NCI-H1105 treated with DMSO at 0.1 percent for 48 hours (cell line): ENCODE measurements around the gene STK11.

Experiments used
- DNase-seq: peaks from one replicate; lab custom pipeline; 2025; lab: John Stamatoyannopoulos, UW

Gene STK11

GRCh38 chr19:1262623-1263123 lies 57.1 kb downstream of the STK11 start:
- DNase-seq = no peak

- no peak for DNase-seq
These were observed 57.6 kb downstream of the STK11 start for GRCh38 chr19:1263188-1263587.

DNA sequence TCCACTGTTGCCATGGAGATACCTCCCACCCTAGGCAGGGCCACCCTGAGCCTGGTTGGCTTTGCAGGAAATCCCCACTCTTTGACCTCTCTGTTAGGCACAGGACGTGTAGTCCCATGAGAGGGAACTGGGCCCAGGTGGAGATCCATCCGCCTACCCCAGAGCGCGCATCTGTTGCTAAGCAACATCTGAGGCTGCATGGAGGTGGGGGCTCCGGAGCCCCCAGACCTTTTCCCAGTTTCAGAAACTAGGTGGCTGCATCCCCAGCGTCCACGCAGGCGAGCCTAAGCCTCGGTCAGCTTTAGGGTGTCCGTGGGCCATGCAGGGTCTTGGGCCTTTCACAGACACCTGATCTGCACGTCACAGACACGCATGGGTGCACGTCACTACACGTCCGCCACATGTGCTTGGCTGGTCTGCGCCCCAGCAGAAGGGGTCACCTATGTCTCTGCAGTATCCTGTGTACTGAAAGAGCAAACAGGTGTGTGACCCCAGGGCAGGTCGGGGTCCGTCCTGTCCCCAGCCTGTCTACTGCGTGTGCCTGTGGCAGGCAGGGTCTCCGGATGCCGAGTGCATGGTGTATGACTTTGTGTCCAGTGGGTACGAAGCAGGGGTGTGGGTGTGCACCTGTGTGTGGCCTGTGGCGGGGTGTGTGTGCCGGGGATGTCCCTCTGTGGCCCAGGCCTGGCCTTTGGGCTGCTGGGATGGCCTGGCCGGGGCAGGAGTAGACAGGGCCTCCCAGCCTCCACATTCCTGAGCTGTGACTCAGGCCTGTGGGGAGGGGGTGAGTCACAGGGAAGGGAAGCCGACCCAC lies 59.4 kb downstream of the STK11 start:
- DNase-seq = no peak

DNA sequence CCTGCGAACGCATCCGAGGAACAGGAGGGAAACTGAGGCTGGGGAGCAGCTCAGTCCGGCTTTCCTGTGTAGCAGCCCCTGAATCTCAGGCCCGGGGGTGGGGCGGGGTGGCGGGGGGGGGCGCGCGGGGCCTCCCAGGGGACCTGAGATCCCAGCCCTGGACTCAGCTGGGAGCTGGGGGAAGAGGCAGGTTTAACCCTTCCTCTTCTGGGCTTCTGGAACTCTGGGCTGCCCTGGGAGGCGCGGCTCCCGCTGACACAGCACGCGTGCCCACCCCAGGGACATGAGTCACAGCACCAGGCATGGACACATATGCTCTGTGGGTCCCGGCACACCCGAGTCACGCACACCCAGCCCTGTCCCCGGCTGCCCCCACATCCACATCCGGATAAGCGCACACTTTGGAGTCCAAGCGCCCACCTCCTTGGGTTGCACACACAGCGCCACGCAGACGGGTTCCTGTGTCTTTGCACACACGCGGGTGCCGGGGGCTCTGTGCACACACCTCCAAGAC lies 60.1 kb downstream of the STK11 start:
- no peak for DNase-seq

GRCh38 chr19:1266129-1266915 lies 60.7 kb downstream of the STK11 start:
- peak; percentile 81 for DNase-seq

GRCh38 chr19:1266916-1267476 lies 61.4 kb downstream of the STK11 start:
- peak; percentile 31 for DNase-seq

DNA sequence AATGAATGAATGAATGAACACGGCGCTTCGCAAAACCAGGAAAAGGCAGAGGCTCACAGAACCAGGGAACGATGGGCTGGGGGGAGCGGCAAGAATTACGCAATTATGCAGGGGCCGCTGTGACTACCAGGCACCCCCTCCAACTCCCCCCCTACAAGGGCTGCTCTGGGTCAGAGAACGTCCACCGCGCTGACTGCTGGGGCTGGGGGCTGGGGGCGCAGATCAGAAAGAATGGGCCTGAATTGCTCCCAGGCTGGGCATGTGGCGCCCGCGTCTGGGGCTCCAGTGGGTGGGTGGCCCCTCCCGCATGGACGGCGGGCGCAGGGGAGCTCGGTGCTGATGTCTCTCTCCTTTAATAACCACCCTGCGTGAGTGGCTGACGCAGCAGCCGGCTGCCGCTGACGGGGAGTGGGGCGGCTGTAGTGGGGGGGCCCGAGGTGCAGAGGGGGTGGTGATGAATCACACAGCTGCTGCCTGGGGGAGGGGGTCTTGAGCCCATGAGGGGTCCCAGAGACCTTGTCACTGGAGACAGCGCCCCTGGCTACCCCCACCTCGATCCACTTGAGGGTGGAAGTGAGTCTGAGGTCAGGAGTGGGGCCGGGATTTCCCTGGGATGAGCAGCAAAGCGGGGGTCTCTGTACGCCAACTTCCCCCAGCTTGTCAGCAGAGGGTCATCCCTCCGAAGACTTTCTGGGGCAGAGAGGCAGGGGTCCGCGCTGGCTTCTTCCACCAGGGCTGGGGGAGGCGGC lies 62.1 kb downstream of the STK11 start:
- DNase-seq = no peak

DNA sequence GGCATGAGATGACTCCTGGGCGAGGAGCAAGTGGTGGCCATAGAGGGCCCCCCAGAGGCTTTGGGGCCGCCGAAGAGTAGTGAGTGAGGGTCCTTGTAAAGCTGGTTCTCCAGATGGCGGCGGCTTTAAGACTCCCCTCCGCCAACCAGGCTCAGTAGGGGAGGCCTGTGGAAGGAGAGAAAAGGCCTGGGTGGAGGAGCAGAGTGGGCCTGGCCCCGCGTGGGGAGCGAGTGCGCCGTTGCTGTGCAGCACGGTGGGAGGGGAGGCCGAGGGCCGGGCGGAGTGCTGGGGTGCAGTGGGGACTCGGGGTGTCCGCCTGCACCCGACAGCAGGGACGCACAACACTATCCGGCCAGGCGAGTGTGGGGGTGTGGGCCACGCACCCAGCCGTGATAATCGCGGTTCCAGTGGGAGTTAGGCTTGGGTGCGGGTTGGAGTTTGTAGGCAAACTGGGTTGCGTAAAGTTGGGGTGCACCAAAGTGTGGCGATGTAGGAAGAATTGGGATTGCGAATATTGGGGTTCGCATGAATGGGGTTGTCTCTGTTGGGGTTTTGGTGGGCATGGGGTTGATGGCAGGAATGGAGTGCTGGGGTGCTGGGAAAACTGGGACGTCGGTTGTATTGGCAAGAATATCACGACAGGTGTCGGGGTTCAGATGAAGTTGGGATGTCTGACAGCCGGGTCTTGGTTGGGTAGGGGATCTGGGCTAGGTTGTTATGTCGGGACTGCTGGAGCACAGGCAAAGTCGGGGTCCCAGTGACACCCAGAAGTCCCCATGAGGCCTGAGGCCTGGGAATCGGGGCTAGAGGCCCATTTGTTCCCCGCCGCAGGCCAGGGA lies 62.9 kb downstream of the STK11 start:
- no peak for DNase-seq

DNA sequence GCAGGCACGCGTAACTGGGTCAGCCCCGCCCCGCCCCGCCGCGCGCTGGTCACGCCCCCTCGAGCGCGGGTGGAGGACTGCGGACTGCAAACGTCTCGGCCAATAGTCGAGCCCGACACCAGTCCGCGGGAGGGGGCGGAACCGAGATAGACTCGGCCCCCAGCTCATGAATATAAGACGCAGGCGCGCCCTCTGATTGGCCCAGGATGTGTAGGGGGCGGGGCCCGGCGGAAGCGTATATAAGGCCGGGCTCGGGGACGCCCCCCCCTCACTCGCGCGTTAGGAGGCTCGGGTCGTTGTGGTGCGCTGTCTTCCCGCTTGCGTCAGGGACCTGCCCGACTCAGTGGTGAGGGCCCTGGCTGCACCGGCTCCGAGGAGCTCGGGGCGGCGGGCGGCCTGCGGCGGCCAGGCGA lies 63.5 kb downstream of the STK11 start, which contains the start of gene CIRBP:
TSS of gene CIRBP (plus strand) at position 268 of the 413 bp plus-strand sequence. CDS start 1,602 bp downstream, outside the sequence.
- DNase-seq = peak; percentile 96

DNA sequence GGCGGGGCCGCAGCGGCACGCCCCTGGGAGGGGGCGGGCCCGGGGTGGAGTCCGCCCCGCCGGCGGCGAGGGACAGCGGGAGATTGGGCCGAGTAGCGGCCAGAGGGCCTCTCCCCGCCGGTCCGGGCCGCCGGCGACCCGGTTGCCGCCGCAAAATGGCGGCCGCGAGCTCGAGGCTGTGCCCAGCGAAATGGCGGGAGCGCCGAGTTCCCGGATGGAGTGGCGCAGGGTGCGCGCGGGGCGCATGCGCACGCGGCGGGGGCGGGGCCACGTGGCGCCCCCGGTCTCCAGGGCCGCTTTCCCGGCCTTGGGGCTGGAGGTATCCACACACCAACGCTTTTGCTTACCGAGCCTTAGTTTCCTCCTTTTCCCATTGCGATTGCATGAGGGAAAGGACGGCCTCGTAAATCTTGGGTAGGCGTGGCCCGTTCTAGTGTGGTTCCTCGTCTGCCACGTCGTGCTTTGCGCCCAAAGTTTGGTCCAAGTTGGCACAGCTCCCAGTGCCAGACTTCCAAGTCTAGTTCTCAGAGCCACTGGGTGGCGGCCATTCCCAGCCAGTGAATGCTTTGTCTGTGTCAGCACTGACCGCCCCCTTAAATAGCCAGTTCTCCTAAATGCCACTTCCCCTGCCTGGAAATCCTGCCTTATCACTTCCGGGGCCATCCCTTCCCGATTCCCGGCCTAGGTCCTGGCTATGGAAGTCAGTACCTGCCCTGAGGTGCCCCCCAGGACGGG lies 64.1 kb downstream of the STK11 start:
- DNase-seq = peak; percentile 83

GRCh38 chr19:1270213-1270853 lies 64.8 kb downstream of the STK11 start:
- no peak for DNase-seq

- DNase-seq = no peak
These were observed 65.4 kb downstream of the STK11 start for GRCh38 chr19:1270854-1271527.

- DNase-seq = no peak
These were observed 66.2 kb downstream of the STK11 start for GRCh38 chr19:1271528-1272422.

- no peak for DNase-seq
These were observed 67.1 kb downstream of the STK11 start for GRCh38 chr19:1272423-1273262.

DNA sequence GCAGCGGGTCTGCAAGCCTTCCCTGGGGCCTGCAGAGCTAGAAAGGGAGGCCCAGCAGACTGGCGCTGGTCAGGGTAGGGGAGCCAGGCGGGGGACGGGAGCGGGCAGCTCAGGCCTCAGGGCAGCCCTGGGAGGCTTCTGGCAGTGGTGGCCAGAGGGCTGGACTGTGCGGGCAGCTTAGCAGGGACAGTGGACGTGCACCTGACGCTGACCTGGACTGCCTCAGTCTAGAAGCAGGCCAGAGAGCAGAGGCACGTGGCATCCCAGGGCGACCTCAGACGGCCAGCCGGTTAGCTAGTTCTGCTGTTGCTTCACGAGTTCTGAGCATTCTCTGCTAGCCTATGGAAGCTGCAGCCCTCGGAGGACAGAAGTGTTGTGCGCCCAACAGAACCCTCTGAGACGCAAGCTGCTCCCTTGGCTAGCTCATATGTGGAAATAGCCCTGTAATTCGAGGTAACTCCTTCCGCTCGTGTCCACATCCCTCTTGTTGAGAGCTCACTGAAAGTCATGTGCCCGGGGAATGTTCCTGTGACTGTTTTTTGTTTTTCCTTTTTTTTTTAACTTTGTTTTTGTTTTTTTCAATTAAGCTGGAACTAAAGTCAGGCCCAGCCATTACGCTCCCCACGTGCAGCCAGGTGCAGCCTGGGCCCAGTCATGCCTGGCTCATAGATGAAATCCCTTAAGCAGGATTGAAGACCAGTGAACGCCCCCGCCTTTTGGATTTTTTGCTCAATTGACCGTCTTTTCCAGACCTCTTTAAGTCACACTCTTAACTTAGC lies 67.9 kb downstream of the STK11 start:
- no peak for DNase-seq
